Measurements from ENCODE around the gene MAML2.
A peak's percentile ranks its signal among the peaks of the same experiment; 100 is the strongest.

MAML2 gene

GRCh38 chr11:96056576-96056975 is 286.4 kb downstream of the MAML2 start:
- no peak for DNase-seq

DNA sequence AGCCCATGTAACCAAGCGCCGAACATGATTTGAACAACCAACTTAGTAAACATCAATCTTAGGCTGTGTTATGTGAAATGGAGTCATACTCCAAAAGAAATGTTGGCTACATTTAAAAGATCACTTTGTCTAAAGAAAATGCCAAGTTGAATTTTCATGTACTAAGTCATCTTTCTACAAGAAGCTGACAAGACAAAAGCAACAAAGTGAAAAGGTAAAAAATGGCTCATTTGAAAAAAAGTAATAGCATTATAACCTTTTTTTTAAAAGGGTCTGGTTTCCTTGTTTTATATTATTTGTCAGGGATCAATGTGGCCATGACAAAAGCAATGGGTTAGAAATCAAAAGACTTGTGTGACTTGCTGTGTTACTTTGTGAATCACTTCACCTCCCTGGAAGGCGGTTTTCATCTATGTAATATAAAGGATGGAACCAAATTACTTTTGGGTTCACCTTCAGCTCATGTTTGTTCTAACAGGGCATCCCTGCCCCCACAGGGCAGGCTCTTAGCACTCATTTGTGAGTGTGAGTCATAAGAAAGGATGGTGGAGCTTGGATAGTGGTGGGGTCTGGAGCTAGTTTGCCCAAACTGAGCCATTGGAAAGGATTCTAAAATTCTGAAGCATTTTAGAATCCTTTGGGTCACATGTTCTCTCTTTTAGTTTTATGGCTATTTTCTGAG is 287.1 kb downstream of the MAML2 start:
- no peak for DNase-seq

DNA sequence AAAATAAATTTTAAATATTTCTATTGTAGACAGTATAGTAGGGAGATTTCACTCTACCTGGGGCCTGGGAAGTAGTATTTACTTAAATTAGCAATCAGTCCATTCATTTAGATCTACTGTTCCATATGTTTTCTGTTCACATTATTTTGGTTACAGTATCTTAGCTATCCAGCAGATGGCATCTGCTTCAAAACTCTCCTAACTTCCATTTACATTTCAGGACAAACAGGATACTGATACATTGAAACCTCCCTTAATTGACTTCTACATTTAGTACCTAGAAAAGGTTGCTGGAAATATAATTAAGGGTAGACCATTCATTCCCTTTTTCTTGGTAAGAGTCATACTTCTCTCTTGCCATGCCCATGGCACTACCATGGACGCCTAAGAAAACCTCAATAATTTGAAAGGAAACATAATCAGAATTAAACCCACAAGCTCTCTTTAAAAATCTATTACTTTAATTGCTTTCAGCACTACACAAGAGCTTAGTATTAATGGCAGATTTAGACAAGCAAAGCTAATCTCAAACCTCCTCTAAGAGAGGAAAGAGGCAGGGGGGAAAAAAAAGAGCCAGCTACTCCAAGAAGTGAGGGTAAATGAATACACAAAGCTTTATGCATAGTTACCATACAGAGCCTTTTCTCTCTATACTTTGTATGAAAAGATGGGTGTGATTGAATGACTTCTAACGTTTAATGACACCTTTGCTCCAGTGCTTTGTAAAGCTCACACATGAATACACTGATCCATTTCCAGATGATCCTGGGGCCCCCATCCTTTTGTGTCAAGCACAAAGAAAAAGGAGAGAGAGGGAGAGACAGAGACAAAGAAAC is 287.9 kb downstream of the MAML2 start:
- peak; percentile 42 for DNase-seq

DNA sequence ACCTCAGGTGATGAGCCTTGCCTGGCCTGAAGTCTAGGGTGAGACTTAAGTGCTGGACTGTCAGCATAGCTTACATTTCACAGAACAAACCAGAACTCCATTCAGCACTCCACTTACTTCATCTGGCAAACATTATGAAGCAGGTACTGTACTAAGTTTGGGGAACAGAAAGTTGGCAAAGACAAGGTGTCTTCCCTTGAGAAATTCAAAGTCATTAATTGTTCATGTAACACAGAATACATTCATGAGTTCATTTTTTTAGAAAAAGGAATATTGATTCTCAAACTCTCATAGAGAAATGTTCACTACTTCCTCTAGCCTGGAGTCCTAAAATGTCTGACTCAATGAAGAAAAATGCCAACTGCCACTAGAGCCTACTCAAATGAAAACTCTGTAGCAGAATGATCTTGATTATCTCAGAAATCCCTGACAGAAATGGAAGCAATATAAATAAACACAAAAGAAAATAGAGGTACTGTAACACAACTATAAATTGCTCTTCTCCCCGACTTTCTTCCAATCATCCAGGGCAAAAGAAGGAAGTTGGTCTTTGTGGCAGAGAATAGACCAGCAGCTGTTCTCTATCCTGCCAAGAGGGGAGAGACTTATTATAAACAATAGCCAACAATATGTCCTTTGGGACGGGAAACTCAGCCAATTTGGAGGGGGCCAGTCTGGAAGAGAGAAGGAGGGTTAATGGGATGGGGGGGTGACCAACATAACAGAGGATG is 289.9 kb downstream of the MAML2 start:
- DNase-seq = no peak

DNA sequence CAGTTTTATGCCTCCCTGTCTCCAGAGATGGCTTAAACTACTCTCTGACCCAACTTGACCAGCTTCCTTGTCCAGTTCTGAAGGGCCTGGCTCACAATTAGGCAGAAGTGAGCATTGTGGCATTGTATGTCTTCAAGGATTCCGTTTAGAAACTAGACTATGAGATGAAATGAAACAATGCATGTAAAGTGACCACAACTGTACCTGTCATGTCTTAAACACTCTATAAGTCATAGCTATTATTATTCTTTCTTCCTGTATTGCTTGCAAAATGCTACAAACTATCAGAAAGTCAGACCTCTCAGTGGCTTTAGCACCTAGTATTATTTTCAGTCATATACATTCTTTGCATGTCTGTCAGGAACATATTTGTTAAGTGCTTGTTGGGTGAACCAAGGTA is 291.2 kb downstream of the MAML2 start:
- no peak for DNase-seq

DNA sequence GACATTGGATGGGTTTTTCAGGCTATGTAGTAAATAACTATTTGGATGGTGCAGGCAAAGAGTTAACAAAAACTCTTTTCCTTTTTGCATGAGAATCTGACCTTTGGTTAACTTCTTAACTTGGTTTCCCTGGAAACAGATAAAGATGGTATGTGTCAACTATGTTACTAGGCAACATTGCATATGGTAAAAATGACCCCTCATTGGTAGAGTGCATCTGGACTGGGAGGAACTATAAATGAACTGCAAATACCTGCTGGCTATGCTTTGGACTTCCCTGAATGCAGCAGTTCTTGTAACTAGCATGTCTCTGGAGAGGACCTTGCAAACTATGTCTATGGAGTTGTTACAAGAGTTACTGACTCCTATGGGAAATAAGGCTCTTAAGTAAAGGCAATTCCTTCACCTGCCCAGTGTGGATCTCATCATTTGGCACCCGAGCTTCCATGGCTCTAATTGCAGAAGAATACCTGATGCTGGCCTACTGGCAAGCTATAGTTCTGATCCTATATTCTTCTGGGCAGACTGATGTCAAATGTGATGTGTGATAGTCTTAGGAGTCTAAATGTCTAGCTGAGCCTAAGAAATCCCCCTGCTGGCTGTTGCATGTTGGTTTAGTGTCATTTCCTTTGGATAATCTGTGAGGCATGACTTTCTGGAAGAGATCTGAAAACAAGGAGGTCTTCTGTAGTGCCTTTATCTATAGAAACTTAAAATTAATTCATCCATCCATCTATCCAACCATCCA is 292.4 kb downstream of the MAML2 start:
- no peak for DNase-seq

GRCh38 chr11:96049426-96049825 is 293.6 kb downstream of the MAML2 start:
- no peak for DNase-seq

GRCh38 chr11:96045622-96046456 is 297.2 kb downstream of the MAML2 start:
- no peak for DNase-seq

DNA sequence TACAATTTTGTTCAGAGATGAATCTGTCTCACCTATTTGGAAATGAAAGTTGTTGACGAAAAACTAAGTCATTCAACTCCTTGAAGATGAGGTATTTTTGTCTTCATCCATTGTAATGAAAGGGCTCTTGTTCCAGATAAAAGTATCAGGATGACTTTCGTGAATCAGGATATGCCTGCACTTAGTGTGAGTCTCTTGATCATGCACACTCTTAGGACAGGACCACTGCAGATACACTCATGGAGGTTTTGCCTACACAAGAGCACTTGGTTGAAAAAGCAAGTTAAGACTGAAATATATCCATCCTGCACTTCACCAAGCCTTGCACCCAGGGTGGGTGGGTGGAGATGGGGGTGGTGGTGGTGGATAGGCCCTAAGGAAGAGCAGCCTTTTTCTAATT is 298.2 kb downstream of the MAML2 start:
- DNase-seq = no peak

DNA sequence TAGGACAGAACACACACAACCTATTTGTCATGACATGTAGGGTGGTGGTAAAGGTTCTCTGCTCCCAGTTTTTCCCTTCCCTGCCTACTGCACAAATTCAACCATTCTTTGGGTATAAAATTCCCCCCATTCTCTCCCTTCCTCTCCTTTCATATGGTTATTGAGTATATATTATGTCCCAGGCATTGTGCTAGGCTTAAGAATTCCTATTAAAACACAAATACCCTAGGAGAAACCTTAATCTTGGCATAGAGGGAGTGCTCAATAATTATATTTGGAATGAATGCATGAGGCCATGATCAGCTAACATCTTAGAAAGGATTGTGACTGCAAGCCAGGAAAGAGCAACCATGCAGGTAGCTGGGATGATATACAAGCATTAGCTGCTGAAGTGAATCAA is 298.7 kb downstream of the MAML2 start:
- no peak for DNase-seq

GRCh38 chr11:96043291-96043690 is 299.7 kb downstream of the MAML2 start:
- no peak for DNase-seq

DNA sequence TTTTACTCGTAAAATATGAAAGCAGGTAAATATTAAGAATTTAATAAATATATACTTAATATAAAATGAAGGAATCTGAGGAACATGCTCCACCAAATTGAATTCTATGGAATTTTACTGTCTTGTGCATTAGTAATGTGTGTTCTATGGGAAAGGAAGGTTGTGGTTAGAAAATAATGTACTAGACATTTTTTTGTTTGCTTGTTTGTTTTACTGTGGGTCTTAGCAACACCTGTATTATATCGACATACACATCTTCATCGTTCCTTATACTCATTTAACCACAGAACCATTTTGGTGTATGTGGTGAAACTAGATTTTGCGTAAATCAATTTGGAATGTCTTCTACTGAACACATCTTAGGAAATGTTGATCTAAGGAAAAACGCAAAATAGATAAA is 304.9 kb downstream of the MAML2 start:
- DNase-seq = no peak

- DNase-seq = no peak
These were observed 305.5 kb downstream of the MAML2 start for GRCh38 chr11:96037405-96037949.

GRCh38 chr11:96036863-96037262 is 306.1 kb downstream of the MAML2 start:
- DNase-seq = no peak

GRCh38 chr11:96035740-96036078 is 307.3 kb downstream of the MAML2 start:
- no peak for DNase-seq

DNA sequence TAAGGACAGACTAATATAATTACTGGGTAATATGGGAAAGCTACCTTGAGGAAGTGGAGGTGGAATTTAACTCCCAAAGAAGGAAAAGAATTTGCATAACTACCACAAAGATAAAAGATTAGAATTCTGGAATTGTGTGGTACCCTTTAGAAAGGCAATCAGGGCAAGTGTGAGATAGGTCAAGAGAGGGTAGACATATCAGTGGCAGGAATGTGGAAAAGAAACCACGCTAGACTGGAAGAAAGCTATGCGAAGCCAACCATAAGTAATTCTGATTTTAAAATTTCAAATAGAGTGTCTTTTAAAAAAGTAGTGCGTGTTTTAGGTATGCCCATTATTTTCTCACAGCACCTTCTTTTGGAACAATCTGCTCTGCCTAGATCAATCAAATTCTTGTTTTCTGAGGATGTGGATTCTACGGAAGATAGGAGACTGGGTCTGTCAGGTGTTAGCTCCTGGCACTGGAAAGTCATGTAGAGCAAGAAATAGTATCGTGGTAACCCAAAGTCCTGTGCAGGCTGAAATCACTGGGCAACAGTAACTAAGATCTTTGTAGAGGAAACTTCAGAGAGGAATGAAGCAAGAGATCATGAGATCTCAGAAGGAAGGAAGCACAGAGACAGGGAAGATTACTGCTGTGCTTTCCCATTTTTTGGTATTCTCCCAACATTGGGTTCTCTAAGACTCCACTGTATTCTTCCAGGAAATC is 307.8 kb downstream of the MAML2 start:
- DNase-seq = no peak

GRCh38 chr11:96033599-96033998 is 309.4 kb downstream of the MAML2 start:
- no peak for DNase-seq

GRCh38 chr11:96033095-96033494 is 309.9 kb downstream of the MAML2 start:
- no peak for DNase-seq

DNA sequence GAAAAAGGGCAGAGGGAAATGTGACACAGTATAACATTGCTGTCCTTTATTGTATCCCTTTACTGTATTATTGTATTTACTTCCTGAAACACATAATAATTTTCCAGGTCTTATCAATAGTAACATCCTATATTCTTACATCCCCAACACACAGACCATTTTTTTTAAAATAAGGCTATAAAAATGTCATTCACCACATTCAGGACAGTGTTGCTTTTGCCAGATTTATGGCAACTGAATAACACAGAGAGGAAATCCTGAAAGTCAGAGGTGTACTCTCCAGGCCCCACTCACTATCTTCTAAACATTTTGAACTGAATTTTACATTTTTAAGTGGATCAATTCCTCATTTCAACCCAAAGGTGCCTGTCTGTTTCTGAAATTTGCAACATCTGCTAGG is 314.2 kb downstream of the MAML2 start:
- no peak for DNase-seq

DNA sequence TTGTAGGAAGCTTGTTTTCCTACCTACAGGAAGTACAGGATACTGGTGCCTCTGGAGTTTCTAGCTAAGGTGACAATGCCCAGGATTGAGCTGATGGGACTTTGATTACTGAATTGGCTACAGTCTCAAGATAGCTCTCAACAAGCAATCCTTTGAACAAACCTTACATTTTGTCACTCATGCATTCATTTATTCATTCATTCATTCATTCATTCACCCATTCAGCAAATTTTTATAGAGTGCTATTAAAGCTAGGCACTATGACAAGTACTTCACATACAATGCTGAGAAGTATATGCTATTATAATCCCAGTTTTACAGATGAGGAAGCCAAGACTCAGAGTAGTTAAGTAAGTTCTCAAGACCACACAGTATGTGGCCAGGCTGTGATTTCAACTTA is 316.0 kb downstream of the MAML2 start:
- no peak for DNase-seq

- DNase-seq = no peak
These were observed 316.7 kb downstream of the MAML2 start for GRCh38 chr11:96026310-96026709.
